Measurements from ENCODE around the gene ZPLD1.

DNA sequence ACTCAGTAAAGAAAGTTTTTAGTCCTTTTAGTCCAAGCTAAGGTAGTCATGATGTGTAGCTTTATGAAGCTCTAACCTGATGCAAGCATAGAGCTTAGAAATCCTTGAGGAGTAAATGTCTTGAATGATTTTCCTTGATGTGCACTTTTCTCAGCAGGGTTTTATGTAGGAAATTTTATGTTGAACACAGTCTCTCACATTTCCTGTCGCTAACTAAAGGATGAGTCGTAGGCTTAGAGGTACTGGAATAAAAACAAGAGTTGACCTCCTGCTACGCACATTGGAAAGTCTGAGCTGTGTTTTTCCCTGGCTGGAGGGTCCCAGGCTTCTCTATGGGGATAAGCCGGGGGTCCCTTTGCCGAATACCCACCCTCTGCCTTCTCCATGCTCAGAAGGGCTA, 34.7 kb upstream of the ZPLD1 start:
- TF ChIP-seq, protein P1, sequence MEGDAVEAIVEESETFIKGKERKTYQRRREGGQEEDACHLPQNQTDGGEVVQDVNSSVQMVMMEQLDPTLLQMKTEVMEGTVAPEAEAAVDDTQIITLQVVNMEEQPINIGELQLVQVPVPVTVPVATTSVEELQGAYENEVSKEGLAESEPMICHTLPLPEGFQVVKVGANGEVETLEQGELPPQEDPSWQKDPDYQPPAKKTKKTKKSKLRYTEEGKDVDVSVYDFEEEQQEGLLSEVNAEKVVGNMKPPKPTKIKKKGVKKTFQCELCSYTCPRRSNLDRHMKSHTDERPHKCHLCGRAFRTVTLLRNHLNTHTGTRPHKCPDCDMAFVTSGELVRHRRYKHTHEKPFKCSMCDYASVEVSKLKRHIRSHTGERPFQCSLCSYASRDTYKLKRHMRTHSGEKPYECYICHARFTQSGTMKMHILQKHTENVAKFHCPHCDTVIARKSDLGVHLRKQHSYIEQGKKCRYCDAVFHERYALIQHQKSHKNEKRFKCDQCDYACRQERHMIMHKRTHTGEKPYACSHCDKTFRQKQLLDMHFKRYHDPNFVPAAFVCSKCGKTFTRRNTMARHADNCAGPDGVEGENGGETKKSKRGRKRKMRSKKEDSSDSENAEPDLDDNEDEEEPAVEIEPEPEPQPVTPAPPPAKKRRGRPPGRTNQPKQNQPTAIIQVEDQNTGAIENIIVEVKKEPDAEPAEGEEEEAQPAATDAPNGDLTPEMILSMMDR (IDR thresholded peaks at IDR 0.05): no peak
- TF ChIP-seq POLR2A (IDR thresholded peaks at IDR 0.05): no peak

All from esophagus squamous epithelium (tissue), 4 donors.